HG03108 (cell line): ENCODE data around the gene EEA1.

ENCODE experiments used
- ATAC-seq: cut with Tn5 transposase; IDR thresholded peaks from one replicate; pipeline ENCODE4 v1.9.1; 2021; ENCODE audit warnings: moderate library complexity; ENCODE audit not compliant: unreplicated experiment

Gene EEA1

GRCh38 chr12:92890601-92891106 is 38.4 kb downstream of the EEA1 start:
- ATAC-seq: no peak

- no peak for ATAC-seq
Measured at GRCh38 chr12:92886131-92886530, 43.0 kb downstream of the EEA1 start.

GRCh38 chr12:92879698-92880322 is 49.3 kb downstream of the EEA1 start:
- no peak for ATAC-seq

GRCh38 chr12:92877904-92878303 is 51.2 kb downstream of the EEA1 start:
- no peak for ATAC-seq

- ATAC-seq: no peak
Measured at GRCh38 chr12:92876496-92876895, 52.6 kb downstream of the EEA1 start.

- no peak for ATAC-seq
Measured at GRCh38 chr12:92871116-92871515, 58.0 kb downstream of the EEA1 start.

- no peak for ATAC-seq
Measured at GRCh38 chr12:92866418-92866817, 62.7 kb downstream of the EEA1 start.

- no peak for ATAC-seq
Measured at GRCh38 chr12:92863251-92863650, 65.8 kb downstream of the EEA1 start.

GRCh38 chr12:92861381-92861780 is 67.7 kb downstream of the EEA1 start:
- no peak for ATAC-seq

- no peak for ATAC-seq
Measured at GRCh38 chr12:92860521-92860920, 68.6 kb downstream of the EEA1 start.

GRCh38 chr12:92859650-92860386 is 69.3 kb downstream of the EEA1 start:
- no peak for ATAC-seq

- ATAC-seq: no peak
Measured at GRCh38 chr12:92857818-92858217, 71.3 kb downstream of the EEA1 start.

- ATAC-seq: no peak
Measured at GRCh38 chr12:92854344-92854743, 74.8 kb downstream of the EEA1 start.

GRCh38 chr12:92848740-92849139 is 80.4 kb downstream of the EEA1 start:
- ATAC-seq: no peak

GRCh38 chr12:92847368-92847767 is 81.7 kb downstream of the EEA1 start:
- no peak for ATAC-seq

GRCh38 chr12:92845329-92845728 is 83.8 kb downstream of the EEA1 start:
- ATAC-seq: no peak

GRCh38 chr12:92844151-92844763 is 84.8 kb downstream of the EEA1 start:
- ATAC-seq: no peak

GRCh38 chr12:92829686-92830282 is 99.3 kb downstream of the EEA1 start:
- no peak for ATAC-seq

GRCh38 chr12:92828565-92828964 is 100.5 kb downstream of the EEA1 start:
- ATAC-seq: no peak

GRCh38 chr12:92827836-92828431 is 101.2 kb downstream of the EEA1 start:
- ATAC-seq: no peak

- no peak for ATAC-seq
Measured at GRCh38 chr12:92821142-92821541, 108.0 kb downstream of the EEA1 start.
